ENCODE results near the gene AFAP1L2. TPM values are rescaled to one million over a fixed set of nuclear protein-coding genes. Genes with fewer than 3 reads are reported as not detected.
A peak's percentile ranks its signal among the peaks of the same experiment; 100 is the strongest.

The AFAP1L2 gene
- total RNA-seq, 2 donors from 2014 or later: 1.3 to 8.8 TPM

DNA sequence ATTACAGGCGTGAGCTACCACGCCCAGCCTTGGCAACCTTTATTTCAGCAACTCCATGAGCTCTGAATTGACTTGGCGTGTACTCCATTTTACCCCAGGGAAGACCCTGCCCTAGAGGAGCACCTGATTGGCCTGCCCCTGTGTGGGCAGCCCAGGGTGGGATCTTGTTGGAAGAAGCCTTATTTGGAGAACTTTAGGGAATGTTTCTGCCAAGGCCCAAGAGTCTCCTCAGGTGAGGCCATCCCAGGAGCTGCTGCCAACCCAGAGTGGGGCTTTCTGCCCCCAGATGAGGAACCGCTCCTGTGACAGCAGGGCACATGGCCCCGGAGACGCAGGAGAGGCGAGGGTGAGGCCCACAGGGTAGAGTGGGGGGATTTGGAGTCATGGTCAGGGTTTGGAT, 123.3 kb downstream of the AFAP1L2 start:
- Mint-ChIP-seq H3K4me3 (no peak overlapping the region), H3K4me1 (ENCODE audit: low read depth in 2 of 2) (no peaks in the 10 kb centered on the region), H3K36me3 (no peaks in the 10 kb centered on the region), H3K9me3 (no peaks in the 10 kb centered on the region), H3K27me3 (peaks cover 0 to 2% of the 10 kb centered on the region in 2 donors), H3K27ac (no peak overlapping the region)
- ATAC-seq (no peak), DNase-seq (ENCODE audit: low spot score) (no peak)

DNA sequence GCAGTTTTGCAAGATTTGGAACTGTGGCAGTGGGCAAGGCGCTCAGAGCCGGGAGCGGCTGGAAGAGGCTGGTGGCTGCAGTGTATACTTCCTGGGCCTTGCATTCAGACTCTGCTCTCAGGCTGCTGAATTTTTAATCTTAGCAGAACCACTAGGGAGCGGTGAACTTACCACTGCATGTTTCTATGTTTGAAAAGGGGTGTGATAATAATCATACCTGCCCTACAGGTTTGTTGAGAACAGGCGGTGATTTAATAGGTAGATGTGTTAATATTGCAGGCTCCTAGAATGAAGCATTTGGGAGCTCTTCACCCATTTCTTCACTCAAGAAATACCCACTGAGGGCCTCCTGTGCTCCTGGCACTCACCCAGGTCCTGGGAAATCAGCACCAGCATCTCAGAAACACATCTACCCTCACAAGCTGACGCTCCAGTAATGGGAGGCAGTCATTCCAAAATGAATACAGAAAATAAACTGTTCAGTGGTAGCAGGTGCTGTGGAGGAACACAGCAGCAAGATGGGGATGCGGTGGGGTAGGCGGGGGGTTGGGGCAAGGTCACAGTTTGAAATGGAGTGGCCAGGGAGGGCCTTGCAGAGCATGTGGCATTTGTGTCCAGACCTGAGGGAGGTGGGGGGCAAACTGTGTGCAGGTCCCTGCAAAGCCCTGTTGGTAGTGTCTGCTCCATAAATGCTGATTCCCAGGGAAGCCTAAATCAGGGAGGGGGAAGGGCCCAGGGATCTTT, 124.2 kb downstream of the AFAP1L2 start:
- no peaks in the 10 kb centered on the region for H3K4me1 Mint-ChIP-seq (ENCODE audit: low read depth in 2 of 2)
- DNase-seq (ENCODE audit: low spot score): no peak
- H3K4me3 Mint-ChIP-seq: no peak overlapping the region
- H3K36me3 Mint-ChIP-seq: no peaks in the 10 kb centered on the region
- ATAC-seq: no peak
- no peaks in the 10 kb centered on the region for H3K9me3 Mint-ChIP-seq
- peaks cover 1 to 2% of the 10 kb centered on the region in 2 donors for H3K27me3 Mint-ChIP-seq
- no peak overlapping the region for H3K27ac Mint-ChIP-seq

DNA sequence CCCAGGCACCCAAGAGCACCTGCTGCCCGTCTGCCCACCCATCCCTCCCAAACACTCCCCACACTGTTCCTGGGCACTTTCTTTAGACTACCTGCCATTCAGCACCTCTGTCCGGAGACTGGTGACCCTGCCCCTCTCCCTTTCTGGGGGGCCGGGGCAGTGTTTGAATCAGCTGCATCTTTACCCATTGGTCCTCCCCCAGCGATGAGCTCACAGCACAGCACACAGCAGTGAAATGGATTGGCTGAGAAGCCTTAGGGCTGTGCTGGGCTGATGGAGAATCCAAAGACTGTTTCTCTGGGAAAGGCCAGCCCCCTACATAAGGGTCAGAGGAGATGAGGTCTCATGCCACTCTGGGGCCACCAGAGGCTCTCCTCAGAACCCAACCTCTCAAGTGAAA, 125.0 kb downstream of the AFAP1L2 start:
- H3K4me3 Mint-ChIP-seq: no peak overlapping the region
- no peak overlapping the region for H3K27ac Mint-ChIP-seq
- H3K9me3 Mint-ChIP-seq: no peaks in the 10 kb centered on the region
- DNase-seq (ENCODE audit: low spot score) (no peak), ATAC-seq (peak in 1 of 2 donors; percentile 17)
- no peaks in the 10 kb centered on the region for H3K4me1 Mint-ChIP-seq (ENCODE audit: low read depth in 2 of 2)
- H3K27me3 Mint-ChIP-seq: peaks cover 2 to 9% of the 10 kb centered on the region in 2 donors
- no peaks in the 10 kb centered on the region for H3K36me3 Mint-ChIP-seq

DNA sequence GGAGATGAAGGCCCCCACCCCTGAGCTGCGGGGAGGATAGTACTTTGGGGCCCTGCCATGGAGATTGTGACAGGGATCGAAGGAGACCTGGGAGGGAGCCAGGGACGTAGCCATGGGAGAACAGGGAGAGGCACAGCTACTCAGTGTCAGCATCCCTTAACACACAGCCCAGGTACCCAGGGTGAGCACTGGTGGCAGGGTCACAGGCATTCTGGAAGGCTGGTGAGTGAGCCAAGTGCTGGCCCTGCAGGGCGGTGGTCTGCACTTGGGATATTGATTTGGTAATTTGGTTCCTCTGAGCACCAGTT, 125.5 kb downstream of the AFAP1L2 start:
- no peaks in the 10 kb centered on the region for H3K36me3 Mint-ChIP-seq
- H3K4me3 Mint-ChIP-seq: no peak overlapping the region
- DNase-seq (ENCODE audit: low spot score) (no peak), ATAC-seq (no peak)
- H3K27ac Mint-ChIP-seq: no peak overlapping the region
- H3K27me3 Mint-ChIP-seq: peaks cover 6 to 12% of the 10 kb centered on the region in 2 donors
- no peaks in the 10 kb centered on the region for H3K9me3 Mint-ChIP-seq
- H3K4me1 Mint-ChIP-seq (ENCODE audit: low read depth in 2 of 2): no peaks in the 10 kb centered on the region

DNA sequence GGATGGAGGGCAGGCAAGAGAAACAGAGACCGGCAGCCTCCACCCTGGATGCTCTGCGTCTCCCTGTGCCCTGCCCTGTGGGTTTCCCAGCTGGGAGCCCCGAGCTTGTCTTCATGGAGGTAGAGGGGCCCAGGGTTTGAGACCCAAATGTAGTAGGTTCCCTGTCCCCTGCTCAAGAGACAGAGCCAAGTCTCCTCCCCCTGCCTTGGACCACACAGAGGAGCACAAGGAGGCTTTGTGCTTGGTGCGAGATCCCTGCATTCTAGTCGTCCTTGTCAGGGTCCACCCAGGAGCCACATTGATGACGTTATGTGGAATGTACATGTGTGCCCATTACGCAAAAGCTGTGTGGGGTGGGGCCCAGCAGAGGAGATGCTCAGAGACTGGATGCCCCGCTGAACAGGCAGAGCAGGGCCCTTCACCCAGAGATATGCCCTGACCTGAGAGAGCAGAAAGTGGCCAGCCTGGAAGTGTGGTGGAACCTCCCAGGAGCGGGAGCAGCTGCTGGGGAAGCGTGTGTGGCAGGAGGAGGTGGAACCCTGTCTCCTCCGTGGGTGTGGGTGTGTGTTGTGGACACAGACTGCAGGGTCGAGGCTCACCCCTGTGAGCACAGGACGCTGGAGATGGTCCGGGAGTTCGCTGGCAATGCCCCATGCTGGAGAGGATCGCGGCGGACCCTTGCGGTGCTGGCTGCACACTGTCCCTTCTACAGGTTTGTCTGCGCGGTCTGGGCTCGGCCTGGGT, 126.0 kb downstream of the AFAP1L2 start:
- H3K36me3 Mint-ChIP-seq: no peaks in the 10 kb centered on the region
- DNase-seq (ENCODE audit: low spot score): no peak
- no peaks in the 10 kb centered on the region for H3K9me3 Mint-ChIP-seq
- no peaks in the 10 kb centered on the region for H3K4me1 Mint-ChIP-seq (ENCODE audit: low read depth in 2 of 2)
- peaks cover 8 to 16% of the 10 kb centered on the region in 2 donors for H3K27me3 Mint-ChIP-seq
- no peak overlapping the region for H3K27ac Mint-ChIP-seq
- no peak overlapping the region for H3K4me3 Mint-ChIP-seq
- ATAC-seq: peak in 1 of 2 donors; percentile 32

DNA sequence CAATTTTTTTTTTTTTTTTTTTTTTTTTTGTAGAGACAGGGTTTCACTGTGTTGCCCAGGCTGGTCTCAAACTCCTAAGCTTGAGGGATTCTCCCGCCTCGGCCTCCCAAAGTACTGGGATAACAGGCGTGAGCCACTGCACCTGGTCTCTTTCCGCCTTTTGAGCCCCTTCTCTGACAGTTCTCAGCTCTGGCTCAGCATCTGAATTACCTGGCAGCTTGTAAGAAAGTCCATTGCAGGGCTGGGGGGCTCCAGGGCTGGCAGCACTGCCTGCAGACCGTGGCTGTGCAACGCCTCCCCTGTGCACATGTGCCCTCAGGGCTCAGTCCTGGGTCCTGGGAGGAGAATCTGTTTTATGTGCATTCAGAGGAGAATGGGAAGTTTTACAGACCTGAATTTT, 127.6 kb downstream of the AFAP1L2 start:
- Mint-ChIP-seq H3K4me1 (ENCODE audit: low read depth in 2 of 2) (no peaks in the 10 kb centered on the region), H3K27me3 (peaks cover 13 to 16% of the 10 kb centered on the region in 2 donors), H3K4me3 (no peak overlapping the region), H3K27ac (no peak overlapping the region), H3K36me3 (no peaks in the 10 kb centered on the region), H3K9me3 (no peaks in the 10 kb centered on the region)
- ATAC-seq: no peak
- DNase-seq (ENCODE audit: low spot score): no peak

DNA sequence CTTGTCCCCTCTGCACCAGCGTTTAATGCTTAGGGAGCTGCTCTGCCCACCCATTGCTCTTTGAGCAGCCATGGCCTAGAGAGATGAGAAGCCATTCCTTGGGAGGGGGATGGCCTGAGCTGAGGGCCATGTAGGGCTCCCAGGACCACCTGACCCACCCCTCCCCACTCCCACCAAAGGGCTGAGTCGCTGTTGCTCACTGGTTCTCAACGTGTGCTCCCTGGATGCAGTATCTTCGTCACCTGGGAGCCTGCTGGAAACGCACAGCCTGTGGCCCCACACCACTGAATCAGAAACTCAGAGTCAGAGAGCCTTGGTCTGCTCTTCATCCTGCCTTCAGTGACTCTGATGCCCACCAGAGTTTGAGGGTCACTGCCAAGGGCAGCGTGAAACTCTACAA, 128.2 kb downstream of the AFAP1L2 start:
- Mint-ChIP-seq H3K4me3 (no peak overlapping the region), H3K36me3 (no peaks in the 10 kb centered on the region), H3K4me1 (ENCODE audit: low read depth in 2 of 2) (no peaks in the 10 kb centered on the region), H3K27ac (no peak overlapping the region), H3K27me3 (peaks cover 16% of the 10 kb centered on the region in 2 donors), H3K9me3 (no peaks in the 10 kb centered on the region)
- ATAC-seq (no peak), DNase-seq (ENCODE audit: low spot score) (no peak)

DNA sequence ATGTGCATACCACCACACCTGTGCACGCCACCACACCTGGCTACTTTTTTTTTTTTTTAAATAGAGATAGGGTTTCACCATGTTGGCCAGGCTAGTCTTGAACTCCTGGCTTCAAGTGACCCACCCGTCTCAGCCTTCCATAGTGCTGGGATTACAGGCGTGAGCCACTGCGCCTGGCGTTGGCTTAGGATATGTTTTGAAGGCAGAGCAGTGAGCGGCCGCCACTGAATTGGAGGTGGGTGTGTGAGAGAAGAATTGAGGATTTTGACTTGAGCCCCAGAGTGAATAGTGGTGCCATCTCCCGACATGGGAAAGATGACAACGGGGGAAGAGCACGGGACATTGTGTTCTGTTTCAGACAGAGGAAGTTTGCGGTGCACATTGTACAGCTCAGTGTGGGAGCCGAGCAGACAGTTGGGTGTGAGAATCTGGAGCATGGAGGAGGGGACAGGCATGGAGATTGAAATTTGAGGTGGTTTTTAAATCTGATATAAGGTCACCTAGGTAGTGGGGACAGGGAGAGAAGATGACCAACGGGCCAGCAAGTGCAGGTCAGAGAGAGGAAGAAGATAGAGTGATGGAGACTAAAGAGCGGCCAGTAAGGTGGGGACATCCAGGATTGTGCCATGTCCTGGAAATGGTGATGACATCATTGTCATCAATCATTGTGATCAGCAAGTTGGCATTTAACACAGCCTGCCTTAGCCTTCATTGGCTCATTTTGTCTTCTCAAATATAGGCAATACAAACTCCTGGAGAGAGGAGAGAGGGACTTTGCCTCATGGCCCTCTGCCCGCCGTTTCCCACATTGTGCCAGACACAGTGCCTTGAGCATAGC, 129.5 kb downstream of the AFAP1L2 start:
- DNase-seq (ENCODE audit: low spot score) (no peak), ATAC-seq (no peak)
- Mint-ChIP-seq H3K4me1 (ENCODE audit: low read depth in 2 of 2) (no peaks in the 10 kb centered on the region), H3K27ac (no peak overlapping the region), H3K9me3 (no peaks in the 10 kb centered on the region), H3K4me3 (no peak overlapping the region), H3K36me3 (no peaks in the 10 kb centered on the region), H3K27me3 (peaks cover 16 to 19% of the 10 kb centered on the region in 2 donors)

DNA sequence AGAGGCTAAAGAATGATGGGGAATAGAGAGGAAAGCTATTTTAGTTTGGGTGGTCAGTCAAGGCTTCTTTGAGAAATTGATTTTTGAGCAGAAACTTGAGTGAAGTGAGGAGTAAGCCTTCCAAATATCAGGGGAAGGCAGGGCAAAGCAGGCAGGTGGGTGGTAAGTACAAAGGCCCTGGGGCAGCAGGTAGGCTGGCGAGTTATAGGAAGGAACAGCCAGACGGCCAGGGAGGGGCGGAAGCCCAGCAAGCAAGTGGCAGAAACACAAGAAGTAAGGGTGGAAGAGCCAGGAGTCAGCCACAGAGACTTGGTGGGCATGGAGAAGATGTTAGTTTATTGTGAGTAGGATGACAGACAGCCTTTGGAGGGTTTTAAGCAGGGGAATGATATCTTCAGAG, 130.4 kb downstream of the AFAP1L2 start:
- Mint-ChIP-seq H3K36me3 (no peaks in the 10 kb centered on the region), H3K4me3 (no peak overlapping the region), H3K4me1 (ENCODE audit: low read depth in 2 of 2) (no peaks in the 10 kb centered on the region), H3K9me3 (no peaks in the 10 kb centered on the region), H3K27ac (no peak overlapping the region), H3K27me3 (peaks cover 16 to 19% of the 10 kb centered on the region in 2 donors)
- DNase-seq (ENCODE audit: low spot score) (no peak), ATAC-seq (no peak)

DNA sequence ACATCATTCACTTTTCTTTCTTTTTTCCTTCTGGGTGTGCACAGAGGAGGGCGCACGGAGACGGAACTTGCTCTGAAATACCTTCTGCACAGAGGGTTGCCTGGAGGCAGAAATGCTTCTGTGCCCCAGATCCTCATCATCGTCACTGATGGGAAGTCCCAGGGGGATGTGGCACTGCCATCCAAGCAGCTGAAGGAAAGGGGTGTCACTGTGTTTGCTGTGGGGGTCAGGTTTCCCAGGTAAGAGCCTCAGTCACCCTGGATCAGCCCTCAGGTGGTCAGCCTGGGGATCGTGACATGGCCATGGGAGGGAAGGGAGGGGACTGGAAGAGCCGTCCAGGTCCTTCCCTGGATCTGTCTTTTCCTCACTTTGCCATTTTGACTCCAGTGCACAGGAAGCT, 131.6 kb downstream of the AFAP1L2 start:
- no peaks in the 10 kb centered on the region for H3K9me3 Mint-ChIP-seq
- no peaks in the 10 kb centered on the region for H3K36me3 Mint-ChIP-seq
- DNase-seq (ENCODE audit: low spot score) (no peak), ATAC-seq (no peak)
- H3K27me3 Mint-ChIP-seq: peaks cover 16 to 17% of the 10 kb centered on the region in 2 donors
- H3K4me3 Mint-ChIP-seq: no peak overlapping the region
- no peak overlapping the region for H3K27ac Mint-ChIP-seq
- H3K4me1 Mint-ChIP-seq (ENCODE audit: low read depth in 2 of 2): no peaks in the 10 kb centered on the region

DNA sequence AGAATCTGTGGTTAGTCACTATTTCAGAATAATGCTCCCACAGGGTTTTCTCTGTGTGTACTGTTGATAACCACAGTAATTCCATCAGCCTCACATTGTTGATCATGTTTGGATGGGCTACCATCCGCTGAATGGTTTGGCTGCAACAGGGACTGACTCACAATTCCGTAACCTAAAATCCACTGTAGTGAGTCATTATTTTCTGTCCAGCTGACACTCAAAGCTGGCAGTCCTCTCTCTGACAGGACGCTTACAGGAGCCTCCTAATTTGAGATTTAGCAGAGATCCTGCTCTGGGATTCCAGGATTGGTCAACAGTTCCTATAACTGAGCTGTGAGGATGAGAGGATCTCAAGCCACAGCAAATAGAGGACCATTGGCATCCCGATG, 132.5 kb downstream of the AFAP1L2 start:
- ATAC-seq (no peak), DNase-seq (ENCODE audit: low spot score) (no peak)
- no peak overlapping the region for H3K4me3 Mint-ChIP-seq
- no peaks in the 10 kb centered on the region for H3K36me3 Mint-ChIP-seq
- no peaks in the 10 kb centered on the region for H3K9me3 Mint-ChIP-seq
- no peak overlapping the region for H3K27ac Mint-ChIP-seq
- peaks cover 16 to 17% of the 10 kb centered on the region in 2 donors for H3K27me3 Mint-ChIP-seq
- H3K4me1 Mint-ChIP-seq (ENCODE audit: low read depth in 2 of 2): no peaks in the 10 kb centered on the region

DNA sequence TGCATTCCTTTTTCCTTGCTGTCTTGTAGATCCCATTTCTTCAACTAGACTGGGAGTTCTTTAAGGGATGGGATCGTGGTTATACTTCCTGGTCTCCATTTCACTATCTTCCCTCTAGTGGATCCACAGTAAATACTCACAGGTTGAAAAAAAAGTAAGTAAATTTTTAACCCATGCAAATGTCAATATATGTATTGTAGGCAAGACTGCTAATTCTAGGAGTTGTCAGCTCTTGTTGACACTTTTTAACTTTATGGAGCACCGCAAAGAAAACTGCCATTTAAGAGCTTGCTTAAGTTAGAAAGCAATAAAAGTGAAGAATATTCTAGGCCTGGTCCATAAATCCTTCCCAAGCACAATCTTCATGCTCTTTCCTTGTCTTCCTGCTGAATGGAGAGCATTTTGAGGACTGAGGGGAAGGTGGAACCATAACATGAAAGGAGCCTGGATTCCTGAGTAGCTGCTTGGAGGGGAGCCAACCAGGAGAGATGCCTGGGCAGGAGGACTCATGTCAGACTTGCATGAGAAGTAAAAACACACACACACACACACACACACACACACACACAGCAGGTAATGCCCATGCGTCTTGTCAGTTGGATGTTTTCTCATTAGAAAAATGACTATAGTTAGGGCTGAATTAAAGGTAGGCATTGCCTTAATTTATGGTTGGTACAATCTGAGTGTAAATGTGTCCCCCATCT, 133.1 kb downstream of the AFAP1L2 start:
- Mint-ChIP-seq H3K27me3 (peaks cover 16 to 17% of the 10 kb centered on the region in 2 donors), H3K4me1 (ENCODE audit: low read depth in 2 of 2) (no peaks in the 10 kb centered on the region), H3K36me3 (no peaks in the 10 kb centered on the region), H3K27ac (no peak overlapping the region), H3K4me3 (no peak overlapping the region), H3K9me3 (no peaks in the 10 kb centered on the region)
- no peak for DNase-seq (ENCODE audit: low spot score)
- ATAC-seq: no peak

DNA sequence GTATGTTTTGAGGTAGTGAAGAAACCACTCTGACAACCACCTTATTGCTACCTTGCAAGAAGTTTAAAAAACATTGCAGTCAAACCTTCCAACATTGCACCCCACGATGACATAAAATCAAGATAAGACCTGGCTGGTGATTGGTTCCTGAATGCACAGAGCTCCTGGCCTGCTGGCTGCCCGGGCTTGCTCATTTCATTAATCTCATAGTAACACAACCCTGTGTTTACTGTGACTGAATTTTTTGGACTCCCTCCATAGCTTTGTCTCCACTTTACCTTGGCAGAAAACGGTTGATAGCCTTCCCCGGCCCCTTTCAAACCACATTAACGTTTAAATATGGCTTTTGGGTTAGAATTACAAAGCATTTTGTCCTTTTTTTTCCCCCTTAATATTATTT, 137.8 kb downstream of the AFAP1L2 start:
- no peaks in the 10 kb centered on the region for H3K36me3 Mint-ChIP-seq
- no peaks in the 10 kb centered on the region for H3K9me3 Mint-ChIP-seq
- H3K4me1 Mint-ChIP-seq (ENCODE audit: low read depth in 2 of 2): no peaks in the 10 kb centered on the region
- DNase-seq (ENCODE audit: low spot score) (no peak), ATAC-seq (no peak)
- H3K4me3 Mint-ChIP-seq: no peak overlapping the region
- H3K27ac Mint-ChIP-seq: no peak overlapping the region
- peaks cover 0 to 6% of the 10 kb centered on the region in 2 donors for H3K27me3 Mint-ChIP-seq
